HepG2 (cell line): Measurements from ENCODE around the gene TMIGD2. TPM values are rescaled to one million over a fixed set of nuclear protein-coding genes. Genes with fewer than 3 reads are reported as not detected.

ENCODE experiments used
- AGO1 ChIP-seq: fragments of 200-400 bp; formaldehyde crosslinking; IDR thresholded peaks from 2 replicates; pipeline ENCODE4 v1.6.1; 2017; ENCODE audit warnings: mild to moderate bottlenecking, low read depth, low read length, moderate library complexity; ENCODE audit not compliant: poor library complexity, severe bottlenecking
- ATF7 ChIP-seq, 2 experiments: fragments of 450-650 bp in 1 of 2; sonication (generic) in 1 of 2; formaldehyde crosslinking in 1 of 2; IDR thresholded peaks; 2 replicates each; pipeline versions ENCODE4 v1.4.0 to v1.6.1; 2016 to 2020; ENCODE audit warnings: antibody characterized with exemption in 1 of 2, mild to moderate bottlenecking in 1 of 2, missing genetic modification reagents in 1 of 2
- BORCS8-MEF2B ChIP-seq: sonication (generic); formaldehyde crosslinking; IDR thresholded peaks from 2 replicates; pipeline ENCODE4 v1.8.0; 2022; ENCODE audit warnings: mild to moderate bottlenecking, missing genetic modification reagents
- CERS6 ChIP-seq: sonication (generic); formaldehyde crosslinking; IDR thresholded peaks from 2 replicates; pipeline ENCODE4 v1.5.0; 2020; ENCODE audit warnings: missing genetic modification reagents
- DMAP1 ChIP-seq: IDR thresholded peaks from 2 replicates; pipeline ENCODE4 v1.6.1; 2016
- ETV5 ChIP-seq: IDR thresholded peaks from 2 replicates; pipeline ENCODE4 v1.6.1; 2018; ENCODE audit warnings: missing biosample characterization, missing genetic modification reagents, inconsistent platforms, borderline replicate concordance
- FOXA3 ChIP-seq: IDR thresholded peaks from 2 replicates; pipeline ENCODE4 v1.6.1; 2016; ENCODE audit warnings: missing genetic modification reagents, missing compliant biosample characterization
- HIVEP1 ChIP-seq: sonication (generic); formaldehyde crosslinking; IDR thresholded peaks from 2 replicates; pipeline ENCODE4 v1.4.0; 2020; ENCODE audit warnings: mild to moderate bottlenecking, missing genetic modification reagents
- HMGA1 ChIP-seq: sonication (generic); formaldehyde crosslinking; conservative IDR thresholded peaks from 2 replicates; pipeline ENCODE4 v1.4.0; 2020; ENCODE audit warnings: missing genetic modification reagents
- MLXIP ChIP-seq: sonication (generic); formaldehyde crosslinking; IDR thresholded peaks from 2 replicates; pipeline ENCODE4 v1.9.0; 2021; ENCODE audit warnings: missing genetic modification reagents, borderline replicate concordance
- NCOR1 ChIP-seq: fragments of 200-600 bp; sonication (generic); IDR thresholded peaks from 2 replicates; pipeline ENCODE4 v1.7.0; 2017; ENCODE audit warnings: antibody characterized with exemption, low read length, borderline replicate concordance
- NFKB2 ChIP-seq: sonication (generic); formaldehyde crosslinking; IDR thresholded peaks from 2 replicates; pipeline ENCODE4 v1.4.0; 2020; ENCODE audit warnings: missing genetic modification reagents, borderline replicate concordance
- PHF8 ChIP-seq: sonication (generic); formaldehyde crosslinking; IDR thresholded peaks from 2 replicates; pipeline ENCODE4 v1.5.0; 2020; ENCODE audit warnings: missing genetic modification reagents
- RFX5 ChIP-seq: IDR thresholded peaks from 2 replicates; pipeline ENCODE4 v1.6.1; 2011; ENCODE audit warnings: low read depth, low read length, improper control_type of control experiment
- SIN3B ChIP-seq: fragments of 150-350 bp; IDR thresholded peaks from 2 replicates; pipeline ENCODE4 v1.6.1; 2014; ENCODE audit warnings: low read length
- TGIF2 ChIP-seq: IDR thresholded peaks from 2 replicates; pipeline ENCODE4 v1.6.1; 2016; ENCODE audit warnings: control low read depth, missing compliant biosample characterization
- ZBTB26 ChIP-seq: IDR thresholded peaks from 2 replicates; pipeline ENCODE4 v1.6.1; 2016; ENCODE audit warnings: missing compliant biosample characterization, missing genetic modification reagents, borderline replicate concordance
- ZC3H4 ChIP-seq: sonication (generic); formaldehyde crosslinking; IDR thresholded peaks from 2 replicates; pipeline ENCODE4 v1.4.0; 2020; ENCODE audit warnings: missing genetic modification reagents, borderline replicate concordance
- ZFX ChIP-seq: sonication (generic); formaldehyde crosslinking; IDR thresholded peaks from 2 replicates; pipeline ENCODE4 v1.4.0; 2020; ENCODE audit warnings: mild to moderate bottlenecking, low read depth, missing genetic modification reagents, moderate library complexity
- ZNF350 ChIP-seq: sonication (generic); formaldehyde crosslinking; IDR thresholded peaks from 2 replicates; pipeline ENCODE4 v1.4.0; 2020; ENCODE audit warnings: mild to moderate bottlenecking, low read depth, missing genetic modification reagents, borderline replicate concordance
- ZNF761 ChIP-seq: sonication (generic); formaldehyde crosslinking; conservative IDR thresholded peaks from 2 replicates; pipeline ENCODE4 v1.4.0; 2020; ENCODE audit warnings: mild to moderate bottlenecking, missing genetic modification reagents
- polyA plus RNA-seq, 8 experiments: library from polyadenylated mRNA; depleted of rRNA in 3 of 8; stranded (reverse) in 7 of 8; unstranded in 1 of 8; fragments of >200 nt; fragmentation: Illumina TruSeq in 4 of 8; extraction: Trizol in 4 of 8; gene quantifications; 2 replicates each; pipeline versions ENCODE4 v1.2.1 to v1.2.3, GENCODE V29; 2011 to 2016; ENCODE audit warnings: low read depth in 4 of 8, missing spikeins in 1 of 8, mixed read lengths in 1 of 8; ENCODE audit not compliant: insufficient read depth in 1 of 8
- total RNA-seq, 5 experiments: library from RNA; depleted of rRNA; stranded (reverse); fragments of >200 nt; fragmentation: Illumina TruSeq; extraction: Trizol; gene quantifications; 2 replicates each; pipeline ENCODE4 v1.2.3, GENCODE V29; 2016; ENCODE audit warnings: low read depth in 1 of 5

Gene TMIGD2
- total and polyA plus RNA-seq, 2 of the 13 experiments (the other 11 are each of a cell fraction or from before 2014, with no cell fraction given): 0.11 to 1.0 TPM

GRCh38 chr19:4337906-4338440 is 35.8 kb upstream of the TMIGD2 start (continued):
- TF ChIP-seq CERS6 (no peak), FOXA3 (CRISPR knock-in tag) (0 out of 2 replicates have a peak, but pooled peaks have one; percentile 16), BORCS8-MEF2B (CRISPR knock-in tag) (0 out of 2 replicates have a peak, but pooled peaks have one; percentile 20), SIN3B (no peak), ZC3H4 (CRISPR knock-in tag) (no peak), ZBTB26 (no peak), ETV5 (CRISPR knock-in tag) (peak; percentile 27; the same call in 1 of the 2 replicates), ZNF350 (CRISPR knock-in tag) (no peak), TGIF2 (0 out of 2 replicates have a peak, but pooled peaks have one; percentile 41), NFKB2 (no peak), ZFX (CRISPR knock-in tag) (peak; percentile 55), ATF7 (IDR thresholded peaks at IDR 0.05) (no peak), ATF7 (CRISPR knock-in tag; IDR thresholded peaks at IDR 0.05) (0 out of 2 replicates have a peak, but pooled peaks have one; percentile 20), HMGA1 (CRISPR knock-in tag) (no peak), HIVEP1 (CRISPR knock-in tag) (0 out of 2 replicates have a peak, but pooled peaks have one; percentile 22), NCOR1 (no peak; the same call in 1 of the 2 replicates), RFX5 (no peak), AGO1 (no peak), MLXIP (CRISPR knock-in tag) (no peak), PHF8 (peak; percentile 21; the same call in 1 of the 2 replicates), ZNF761 (CRISPR knock-in tag) (0 out of 2 replicates have a peak, but pooled peaks have one; percentile 30), DMAP1 (CRISPR knock-in tag) (peak; percentile 48; the same call in 1 of the 2 replicates)
